Upper lobe of left lung (tissue), 4 donors: ENCODE data around the gene HNMT.

Source experiments
- CTCF ChIP-seq, 6 experiments: fragments of 450-650 bp in 4 of 6; fragments of 200-600 bp in 2 of 6; sonication (generic) in 2 of 6; IDR thresholded peaks; one replicate each; pipeline ENCODE4 v1.5.1; 2016 to 2019; ENCODE audit warnings: antibody characterized with exemption in 6 of 6
- POLR2AphosphoS5 ChIP-seq, 2 donors: sonication (generic); formaldehyde crosslinking; IDR thresholded peaks; one replicate each; pipeline ENCODE4 v1.5.1; 2017; ENCODE audit warnings: antibody characterized with exemption in 2 of 2

GRCh38 chr2:137973280-137973679 lies 9.0 kb downstream of the HNMT start:
- TF ChIP-seq CTCF (IDR thresholded peaks at IDR 0.05) (no peak), POLR2AphosphoS5 (IDR thresholded peaks at IDR 0.05) (no peak)
